Esophagus squamous epithelium (tissue), 5 donors: ENCODE data around the gene FRS3. TPM values are rescaled to one million over a fixed set of nuclear protein-coding genes. Genes with fewer than 3 reads are reported as not detected.

ENCODE experiments used
- DNase-seq: peaks from one replicate; lab custom pipeline; 2025; lab: John Stamatoyannopoulos, UW
- H3K27ac ChIP-seq, 4 donors: fragments of 200-600 bp; sonication (generic); one replicate each; pipeline ENCODE4 v1.5.1; 2016 to 2019; ENCODE audit warnings: mild to moderate bottlenecking in 1 of 4
- H3K27me3 ChIP-seq, 4 donors: fragments of 200-600 bp; sonication (generic); 1 replicate in 3 of 4; 2 replicates in 1 of 4; pipeline versions ENCODE4 v1.5.1 to v1.6.0; 2017 to 2021; ENCODE audit warnings: antibody characterized with exemption in 1 of 4
- H3K36me3 ChIP-seq, 3 donors: fragments of 200-600 bp; sonication (generic); one replicate each; pipeline ENCODE4 v1.5.1; 2016 to 2019
- H3K4me1 ChIP-seq, 3 donors: fragments of 200-600 bp; sonication (generic); one replicate each; pipeline ENCODE4 v1.5.1; 2017 to 2019
- H3K4me3 ChIP-seq, 4 donors: fragments of 200-600 bp; sonication (generic); 1 replicate in 3 of 4; 2 replicates in 1 of 4; pipeline ENCODE4 v1.5.1; 2016 to 2019; ENCODE audit warnings: mild to moderate bottlenecking in 2 of 4, moderate library complexity in 1 of 4
- H3K9me3 ChIP-seq, 3 donors: fragments of 200-600 bp; sonication (generic); one replicate each; pipeline ENCODE4 v1.5.1; 2016 to 2019
- CTCF ChIP-seq, 6 experiments: fragments of 450-650 bp in 4 of 6; fragments of 200-600 bp in 2 of 6; sonication (generic) in 2 of 6; IDR thresholded peaks; one replicate each; pipeline ENCODE4 v1.5.1; 2016 to 2019; ENCODE audit warnings: antibody characterized with exemption in 6 of 6, mild to moderate bottlenecking in 4 of 6, moderate library complexity in 4 of 6
- POLR2A ChIP-seq, 4 donors: fragments of 450-650 bp; IDR thresholded peaks; one replicate each; pipeline ENCODE4 v1.6.1; 2017; ENCODE audit warnings: antibody characterized with exemption in 4 of 4, mild to moderate bottlenecking in 4 of 4, moderate library complexity in 3 of 4
- WGBS, 2 donors: methylation state at CpG; one replicate each; pipeline ENCODE4 v1.1.5; 2018; 5-methylcytosine and 5-hydroxymethylcytosine counted together
- intact Hi-C: fragments of 100-400 bp; cut with DNase I; formaldehyde crosslinking; loops from one replicate; pipeline ENCODE4 v1.15.0; 2022
- total RNA-seq, 4 donors: library from RNA; depleted of rRNA; stranded (reverse); fragments of >200 nt; gene quantifications; one replicate each; pipeline ENCODE4 v1.1.0, GENCODE V29; 2016
- donor health status: DM: yes; HTN: yes; CAD: no.

The FRS3 gene
- total RNA-seq, 4 donors from 2014 or later: 0.31 to 5.5 (median 1.5) TPM

- intact Hi-C loops: no loop called here
- H3K4me3 ChIP-seq: no peak overlapping the region
- TF ChIP-seq POLR2A (IDR thresholded peaks at IDR 0.05) (no peak), CTCF (IDR thresholded peaks at IDR 0.05) (no peak)
- WGBS, 2 donors: 86 to 100% methylated on average over 1 to 2 of the region's 6 CpGs
- H3K36me3 ChIP-seq: no peaks in the 10 kb centered on the region
- H3K9me3 ChIP-seq: no peaks in the 10 kb centered on the region
- no peaks in the 10 kb centered on the region for H3K27me3 ChIP-seq
- no peak for DNase-seq
- no peaks in the 10 kb centered on the region for H3K4me1 ChIP-seq
- H3K27ac ChIP-seq: no peak overlapping the region
These were observed 36.1 kb downstream of the FRS3 start for GRCh38 chr6:41743406-41744235.

DNA sequence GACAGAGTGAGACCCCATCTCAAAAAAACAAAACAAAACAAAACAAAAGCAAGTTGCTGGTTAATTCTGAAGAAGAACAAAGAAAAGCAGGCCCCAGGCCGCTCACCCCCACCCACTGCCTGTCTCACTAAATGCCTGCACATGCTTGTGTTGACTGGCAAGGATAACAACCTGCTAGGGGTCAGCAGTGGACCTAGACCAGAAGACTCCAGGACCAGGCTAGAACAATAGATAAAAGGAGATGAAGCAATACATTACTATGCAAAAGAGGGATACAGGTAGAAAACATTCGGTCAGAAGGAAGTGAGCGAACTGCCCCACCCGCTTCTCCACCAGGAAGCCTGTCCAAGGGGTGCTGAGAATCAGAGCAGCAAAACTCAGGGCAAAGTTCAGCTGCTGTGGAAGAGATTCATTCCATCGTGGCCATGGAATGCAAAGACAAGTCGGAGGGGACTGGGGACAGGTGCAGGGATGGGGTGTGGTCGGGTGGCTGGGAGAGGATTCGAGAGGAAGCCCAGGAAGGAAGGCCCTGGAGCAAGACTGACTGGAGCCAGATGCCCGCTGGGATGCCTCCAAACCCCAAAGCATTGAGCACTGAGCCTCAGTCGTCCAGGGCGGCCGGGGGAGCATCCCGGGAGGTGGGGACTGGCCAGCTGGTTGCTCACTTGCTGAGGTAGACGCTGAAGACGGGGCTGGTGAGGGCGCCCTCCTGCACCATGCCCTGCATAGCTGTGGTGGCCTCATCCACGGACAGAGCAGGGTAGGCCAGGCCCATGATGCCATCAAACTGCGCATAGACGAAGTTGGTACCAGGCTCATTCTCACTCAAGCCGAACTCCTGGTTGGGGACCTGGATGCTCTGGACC is 37.8 kb downstream of the FRS3 start:
- Histone ChIP-seq H3K27ac (no peak overlapping the region), H3K27me3 (no peaks in the 10 kb centered on the region), H3K4me1 (no peaks in the 10 kb centered on the region), H3K36me3 (no peaks in the 10 kb centered on the region), H3K4me3 (no peak overlapping the region), H3K9me3 (no peaks in the 10 kb centered on the region)
- WGBS, 2 donors: 74 to 83% methylated on average over 10 to 20 of the region's 20 CpGs
- DNase-seq: no peak
- intact Hi-C loops: no loop called here
- TF ChIP-seq POLR2A (IDR thresholded peaks at IDR 0.05) (no peak), CTCF (IDR thresholded peaks at IDR 0.05) (no peak)

GRCh38 chr6:41740366-41741162 is 39.1 kb downstream of the FRS3 start:
- H3K27ac ChIP-seq: no peak overlapping the region
- 40 to 52% methylated on average over 1 to 2 of the region's 13 CpGs for WGBS, 2 donors
- H3K36me3 ChIP-seq: no peaks in the 10 kb centered on the region

DNA sequence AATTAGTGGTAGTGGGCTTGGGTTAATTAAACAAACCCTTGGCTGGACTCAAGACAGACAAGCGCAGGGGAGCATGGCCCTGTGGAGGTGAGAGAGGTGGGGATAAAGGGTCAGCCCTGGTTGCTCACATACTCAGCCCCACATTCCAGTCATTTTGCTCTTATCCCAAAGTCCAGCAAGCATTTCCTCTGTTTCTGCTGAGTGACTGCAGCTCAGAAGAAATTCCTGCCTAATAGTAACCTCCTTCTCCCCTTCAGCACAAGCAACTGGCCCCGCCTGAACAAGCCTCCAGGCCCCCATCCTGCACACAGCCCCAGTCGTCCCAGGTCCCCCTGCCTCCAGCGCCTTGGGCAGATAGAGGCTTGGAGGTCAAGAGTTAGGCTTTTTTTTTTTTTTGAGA is 40.7 kb downstream of the FRS3 start:
- intact Hi-C loops: no loop called here
- no peaks in the 10 kb centered on the region for H3K9me3 ChIP-seq
- H3K4me1 ChIP-seq: peaks cover 3 to 15% (median 8%) of the 10 kb centered on the region in 3 donors
- no peak overlapping the region for H3K4me3 ChIP-seq
- WGBS, 2 donors: 80 to 83% methylated on average over 4 of the region's 4 CpGs
- no peaks in the 10 kb centered on the region for H3K36me3 ChIP-seq
- H3K27ac ChIP-seq: no peak overlapping the region
- no peaks in the 10 kb centered on the region for H3K27me3 ChIP-seq
- no peak for DNase-seq
- no peak for TF ChIP-seq POLR2A (IDR thresholded peaks at IDR 0.05)
- TF ChIP-seq CTCF (IDR thresholded peaks at IDR 0.05): no peak

More at GRCh38 chr6:41740366-41741162, 39.1 kb downstream of the FRS3 start:
- no peak overlapping the region for H3K4me3 ChIP-seq
- H3K4me1 ChIP-seq: peaks cover 3 to 6% (median 6%) of the 10 kb centered on the region in 3 donors
- TF ChIP-seq CTCF (IDR thresholded peaks at IDR 0.05) (no peak), POLR2A (IDR thresholded peaks at IDR 0.05) (no peak)
- H3K9me3 ChIP-seq: no peaks in the 10 kb centered on the region
- intact Hi-C loops: no loop called here
- no peak for DNase-seq
- no peaks in the 10 kb centered on the region for H3K27me3 ChIP-seq
